ENCODE measurements around the gene STAG1. TPM values are rescaled to one million over a fixed set of nuclear protein-coding genes. Genes with fewer than 3 reads are reported as not detected.

The STAG1 gene
- total and polyA plus RNA-seq, 8 donors, result 29.6 to 52.7 (median 44.1) TPM

GRCh38 chr3:136329593-136329992, 422.6 kb downstream of the STAG1 start:
- no peaks in the 10 kb centered on the region for H3K4me1 ChIP-seq
- H3K27me3 ChIP-seq, result no peaks in the 10 kb centered on the region
- H3K27ac ChIP-seq, result no peak overlapping the region
- ATAC-seq (no peak), DNase-seq (no peak)
- no peaks in the 10 kb centered on the region for H3K9me3 ChIP-seq
- intact Hi-C loops (cut with DNase I), result no loop called here
- no peak overlapping the region for H3K4me3 ChIP-seq
- no peak for TF ChIP-seq CTCF (IDR thresholded peaks at IDR 0.05)
- peaks cover 0 to 50% of the 10 kb centered on the region in 2 donors for H3K36me3 ChIP-seq

GRCh38 chr3:136327671-136328070, 424.5 kb downstream of the STAG1 start:
- intact Hi-C loops (cut with DNase I), result no loop called here
- Histone ChIP-seq H3K9me3 (peaks cover 0 to 13% of the 10 kb centered on the region in 2 donors), H3K27ac (no peak overlapping the region), H3K4me3 (no peak overlapping the region), H3K36me3 (peaks cover 0 to 39% of the 10 kb centered on the region in 2 donors), H3K27me3 (no peaks in the 10 kb centered on the region), H3K4me1 (no peaks in the 10 kb centered on the region)
- no peak for DNase-seq
- no peak for ATAC-seq
- no peak for TF ChIP-seq CTCF (IDR thresholded peaks at IDR 0.05)

- Histone ChIP-seq H3K4me3 (no peak overlapping the region), H3K27ac (no peak overlapping the region), H3K4me1 (no peaks in the 10 kb centered on the region), H3K9me3 (peaks cover 0 to 27% of the 10 kb centered on the region in 2 donors), H3K27me3 (no peaks in the 10 kb centered on the region), H3K36me3 (peaks cover 0 to 40% of the 10 kb centered on the region in 2 donors)
- no peak for TF ChIP-seq CTCF (IDR thresholded peaks at IDR 0.05)
- intact Hi-C loops (cut with DNase I), result no loop called here
- no peak for ATAC-seq
- no peak for DNase-seq
Measured at GRCh38 chr3:136326316-136326715, 425.9 kb downstream of the STAG1 start.

GRCh38 chr3:136311968-136312367, 440.2 kb downstream of the STAG1 start:
- ATAC-seq (no peak), DNase-seq (no peak)
- Histone ChIP-seq H3K27me3 (no peaks in the 10 kb centered on the region), H3K36me3 (peaks cover 0 to 4% of the 10 kb centered on the region in 2 donors), H3K9me3 (no peaks in the 10 kb centered on the region), H3K4me1 (no peaks in the 10 kb centered on the region), H3K4me3 (no peak overlapping the region), H3K27ac (no peak overlapping the region)
- TF ChIP-seq CTCF (IDR thresholded peaks at IDR 0.05), result no peak
- intact Hi-C loops (cut with DNase I), result no loop called here

- no peak overlapping the region for H3K27ac ChIP-seq
- intact Hi-C loops (cut with DNase I), result no loop called here
- no peak for TF ChIP-seq CTCF (IDR thresholded peaks at IDR 0.05)
- peaks cover 0 to 4% of the 10 kb centered on the region in 2 donors for H3K36me3 ChIP-seq
- no peaks in the 10 kb centered on the region for H3K9me3 ChIP-seq
- H3K4me1 ChIP-seq, result no peaks in the 10 kb centered on the region
- no peak overlapping the region for H3K4me3 ChIP-seq
- DNase-seq (no peak), ATAC-seq (no peak)
- H3K27me3 ChIP-seq, result no peaks in the 10 kb centered on the region
Measured at GRCh38 chr3:136311261-136311660, 440.9 kb downstream of the STAG1 start.
